ENCODE results near the gene TSPEAR.

- TF ChIP-seq POLR2AphosphoS5 (IDR thresholded peaks at IDR 0.05) (no peak), CTCF (IDR thresholded peaks at IDR 0.05 in 8 of 11, conservative IDR thresholded peaks at IDR 0.05 in 3 of 11) (no peak), POLR2A (IDR thresholded peaks at IDR 0.05) (no peak)
These were observed 64.2 kb downstream of the TSPEAR start for GRCh38 chr21:44647222-44647552.

Data from spleen (tissue), 7 donors.